Right renal cortex interstitium (tissue), 3 donors: ENCODE measurements around the gene AP2A1. TPM values are rescaled to one million over a fixed set of nuclear protein-coding genes. Genes with fewer than 3 reads are reported as not detected.
"Not testable (repeated sequence)": the region's sequence is repeated elsewhere in the genome, so short reads cannot be mapped to it uniquely, and the experiment has no call there.

Experiments
- DNase-seq, 3 donors: peaks; one replicate each; pipeline ENCODE4 v3.0.0-alpha.2; 2013; ENCODE audit warnings: low read depth in 3 of 3, low spot score in 2 of 3
- polyA plus RNA-seq, 3 donors: library from polyadenylated mRNA; unstranded; fragments of 120-200 nt; gene quantifications; one replicate each; pipeline ENCODE4 v1.2.1, GENCODE V29; 2013; ENCODE audit not compliant: insufficient read length in 3 of 3

The AP2A1 gene
- 10 to 100 TPM; 40.8 to 48.0 (median 43.7) TPM for polyA plus RNA-seq

- DNase-seq: peak in 1 of 3 donors; percentile 17
Observed at GRCh38 chr19:49766930-49767299, at the start of gene AP2A1. Gene AP2A1 (plus strand): TSS chr19:49767001. CDS start chr19:49767134, 133 bp downstream.

GRCh38 chr19:49718511-49718910, 48.3 kb upstream of the AP2A1 start:
- no peak for DNase-seq

- no peak for DNase-seq
Observed at GRCh38 chr19:49718991-49719390, 47.8 kb upstream of the AP2A1 start.

- DNase-seq: not testable (repeated sequence)
Observed at GRCh38 chr19:49719420-49719819, 47.4 kb upstream of the AP2A1 start.

- peak in 1 of 3 donors; percentile 12 for DNase-seq
Observed at GRCh38 chr19:49727217-49728030, 39.4 kb upstream of the AP2A1 start.

- DNase-seq: no peak
Observed at GRCh38 chr19:49730166-49730565, 36.6 kb upstream of the AP2A1 start.

- no peak for DNase-seq
Observed at GRCh38 chr19:49738268-49738667, 28.5 kb upstream of the AP2A1 start.

GRCh38 chr19:49739098-49739497, 27.7 kb upstream of the AP2A1 start:
- no peak for DNase-seq

- no peak for DNase-seq
Observed at GRCh38 chr19:49739933-49740332, 26.9 kb upstream of the AP2A1 start.

- no peak for DNase-seq
Observed at GRCh38 chr19:49741210-49741844, 25.5 kb upstream of the AP2A1 start.

GRCh38 chr19:49744946-49745381, 21.8 kb upstream of the AP2A1 start:
- DNase-seq: no peak

- DNase-seq: no peak
Observed at GRCh38 chr19:49746206-49746958, 20.4 kb upstream of the AP2A1 start.

GRCh38 chr19:49749055-49749716, 17.6 kb upstream of the AP2A1 start:
- DNase-seq: no peak

- DNase-seq: no peak
Observed at GRCh38 chr19:49749771-49750170, 17.0 kb upstream of the AP2A1 start.

- no peak for DNase-seq
Observed at GRCh38 chr19:49752701-49753100, 14.1 kb upstream of the AP2A1 start.

- DNase-seq: no peak
Observed at GRCh38 chr19:49755956-49756355, 10.8 kb upstream of the AP2A1 start.

- DNase-seq: no peak
Observed at GRCh38 chr19:49758292-49758691, 8.5 kb upstream of the AP2A1 start.

GRCh38 chr19:49761249-49761624, 5.6 kb upstream of the AP2A1 start:
- no peak for DNase-seq

GRCh38 chr19:49761625-49762311, 5.0 kb upstream of the AP2A1 start:
- DNase-seq: no peak

- DNase-seq: no peak
Observed at GRCh38 chr19:49763230-49763629, 3.6 kb upstream of the AP2A1 start, which contains the start of gene TSKS. Gene TSKS (minus strand): TSS chr19:49763306. CDS start chr19:49763247, 59 bp downstream.
